DMS153 treated with DMSO at 0.1 percent for 48 hours (cell line): ENCODE data around the gene C1orf232.

Experiments used
- DNase-seq: peaks from one replicate; lab custom pipeline; 2025; ENCODE audit not compliant: unreplicated experiment; lab: John Stamatoyannopoulos, UW

The C1orf232 gene

GRCh38 chr1:26125382-26125781, 43.4 kb downstream of the C1orf232 start:
- DNase-seq, result no peak

- no peak for DNase-seq
These were observed 44.1 kb downstream of the C1orf232 start for GRCh38 chr1:26124418-26125331.

GRCh38 chr1:26122988-26123973, 45.5 kb downstream of the C1orf232 start:
- no peak for DNase-seq

- no peak for DNase-seq
These were observed 46.6 kb downstream of the C1orf232 start for GRCh38 chr1:26121854-26122773.

- DNase-seq, result no peak
These were observed 48.7 kb downstream of the C1orf232 start for GRCh38 chr1:26119892-26120608.

- DNase-seq, result no peak
These were observed 54.4 kb downstream of the C1orf232 start for GRCh38 chr1:26114165-26114927.
